Adrenal gland (tissue), 19 donors: ENCODE measurements around the gene MAPT. TPM values are rescaled to one million over a fixed set of nuclear protein-coding genes. Genes with fewer than 3 reads are reported as not detected.

Source experiments
- DNase-seq, 7 donors: peaks; one replicate each; pipeline ENCODE4 v3.0.0-alpha.2; 2019 to 2020
- H3K27ac ChIP-seq, 5 donors: fragments of 200-600 bp; sonication (generic) in 4 of 5; 1 replicate in 3 of 5; 2 replicates in 2 of 5; pipeline versions ENCODE4 v1.5.1 to v1.8.0; 2016 to 2020; ENCODE audit warnings: mild to moderate bottlenecking in 1 of 5
- H3K27me3 ChIP-seq: fragments of 200-600 bp; 2 replicates; pipeline ENCODE4 v1.8.0; 2021
- H3K36me3 ChIP-seq, 2 donors: fragments of 200-600 bp; replicated peaks in 1 of 2; 1 replicate in 1 of 2; 2 replicates in 1 of 2; pipeline versions ENCODE4 v1.5.1 to v1.8.0; 2018 to 2022
- H3K4me1 ChIP-seq, 2 donors: fragments of 200-600 bp; replicated peaks in 1 of 2; 1 replicate in 1 of 2; 2 replicates in 1 of 2; pipeline versions ENCODE4 v1.5.1 to v1.8.0; 2018 to 2021
- H3K4me3 ChIP-seq, 4 donors: fragments of 200-600 bp; sonication (generic) in 3 of 4; one replicate each; pipeline ENCODE4 v1.5.1; 2016 to 2018
- H3K9me3 ChIP-seq, 3 donors: fragments of 200-600 bp; sonication (generic) in 1 of 3; replicated peaks in 1 of 3; 1 replicate in 2 of 3; 2 replicates in 1 of 3; pipeline versions ENCODE4 v1.5.1 to v1.8.0; 2016 to 2021
- POLR2A ChIP-seq, 2 donors: fragments of 450-650 bp; IDR thresholded peaks; one replicate each; pipeline ENCODE4 v1.6.1; 2017; ENCODE audit warnings: antibody characterized with exemption in 2 of 2, mild to moderate bottlenecking in 2 of 2, moderate library complexity in 1 of 2
- WGBS, 4 donors: extraction: QIAGEN DNeasy Blood & Tissue Kit in 2 of 4; methylation state at CpG; one replicate each; pipeline versions ENCODE4 v1.1.5 to v1.1.7; 2013 to 2017; 5-methylcytosine and 5-hydroxymethylcytosine counted together
- intact Hi-C, 2 donors: fragments of 100-400 bp; cut with DNase I; formaldehyde crosslinking; loops; one replicate each; pipeline versions ENCODE4 v1.14.1 to v1.15.0; 2022 to 2023
- long read RNA-seq, 10 donors: library from polyadenylated mRNA in 3 of 10; unstranded in 2 of 10; stranded (forward) in 1 of 10; transcript quantifications; one replicate each; pipeline ENCODE4 v2.0.0 and lab custom pipeline, GENCODE V29; 2021 to 2026
- polyA plus RNA-seq, 3 donors: library from polyadenylated mRNA; stranded (reverse); fragments of 200-250 nt in 2 of 3; fragments of 350-450 nt in 1 of 3; fragmentation: Illumina TruSeq in 1 of 3; extraction: RNeasy Lipid Tissue Mini Kit (QIAGEN cat#74804) in 1 of 3; gene quantifications; one replicate each; pipeline ENCODE4 v1.2.3, GENCODE V29; 2013 to 2014
- total RNA-seq, 9 donors: library from RNA; depleted of rRNA in 4 of 9; stranded (reverse); fragments of >200 nt in 4 of 9; fragments of 120-200 nt in 1 of 9; fragmentation: NEBNext Ultra II Directional in 1 of 9; extraction: Animal tissue kit (Norgen Biotek cat#: 25700) in 1 of 9; gene quantifications; one replicate each; pipeline versions ENCODE4 v1.1.0 to v1.2.4, GENCODE V29; 2013 to 2023
- TF ChIP-seq, protein P1 (sequence below), 6 experiments: fragments of 450-650 bp in 4 of 6; fragments of 200-600 bp in 2 of 6; sonication (generic) in 1 of 6; IDR thresholded peaks; 1 replicate in 5 of 6; 2 replicates in 1 of 6; pipeline versions ENCODE4 v1.5.1 to v1.8.0; 2016 to 2021; ENCODE audit warnings: antibody characterized with exemption in 6 of 6, mild to moderate bottlenecking in 2 of 6, moderate library complexity in 1 of 6
- donor health status: healthy with polysubstance abuse.
- donor health status: Bipolar disorder and iron deficiency.
- donor health status: DM: yes; HTN: yes; CAD: no.
- donor health status: DM: no; HTN: no; CAD: no.
- donor health status: DM: no; HTN: no; CAD: no.
- donor health status: DM: yes; HTN: yes; CAD: no.

The MAPT gene
- total RNA-seq (10 to 100 TPM in 1 of 9 donors, 1 to 10 TPM in 6, under 1 TPM in 2; 0.72 to 17.6 (median 3.0) TPM), polyA plus RNA-seq (1 to 10 TPM; 2.2 to 6.0 (median 5.9) TPM)
- long read RNA-seq, donor 1: 0 reads
- long read RNA-seq, donor 2: 0 reads
- long read RNA-seq, donor 3, full-length matches to known transcripts: 1 of 1 reads
- long read RNA-seq, donor 3, partial matches to known transcripts: 0 of 1 reads
- long read RNA-seq, donor 3, other reads (novel, unspliced or antisense): 0 of 1 reads
- long read RNA-seq, donor 4: 0 reads
- long read RNA-seq, donor 5: 0 reads
- long read RNA-seq, donor 6, full-length matches to known transcripts: 4 of 12 reads
- long read RNA-seq, donor 6, partial matches to known transcripts: 3 of 12 reads
- long read RNA-seq, donor 6, other reads (novel, unspliced or antisense): 5 of 12 reads
- long read RNA-seq, donor 7: 0 reads
- long read RNA-seq, donor 8: 0 reads
- long read RNA-seq, donor 9: 0 reads
- long read RNA-seq, donor 10: 0 reads

DNA sequence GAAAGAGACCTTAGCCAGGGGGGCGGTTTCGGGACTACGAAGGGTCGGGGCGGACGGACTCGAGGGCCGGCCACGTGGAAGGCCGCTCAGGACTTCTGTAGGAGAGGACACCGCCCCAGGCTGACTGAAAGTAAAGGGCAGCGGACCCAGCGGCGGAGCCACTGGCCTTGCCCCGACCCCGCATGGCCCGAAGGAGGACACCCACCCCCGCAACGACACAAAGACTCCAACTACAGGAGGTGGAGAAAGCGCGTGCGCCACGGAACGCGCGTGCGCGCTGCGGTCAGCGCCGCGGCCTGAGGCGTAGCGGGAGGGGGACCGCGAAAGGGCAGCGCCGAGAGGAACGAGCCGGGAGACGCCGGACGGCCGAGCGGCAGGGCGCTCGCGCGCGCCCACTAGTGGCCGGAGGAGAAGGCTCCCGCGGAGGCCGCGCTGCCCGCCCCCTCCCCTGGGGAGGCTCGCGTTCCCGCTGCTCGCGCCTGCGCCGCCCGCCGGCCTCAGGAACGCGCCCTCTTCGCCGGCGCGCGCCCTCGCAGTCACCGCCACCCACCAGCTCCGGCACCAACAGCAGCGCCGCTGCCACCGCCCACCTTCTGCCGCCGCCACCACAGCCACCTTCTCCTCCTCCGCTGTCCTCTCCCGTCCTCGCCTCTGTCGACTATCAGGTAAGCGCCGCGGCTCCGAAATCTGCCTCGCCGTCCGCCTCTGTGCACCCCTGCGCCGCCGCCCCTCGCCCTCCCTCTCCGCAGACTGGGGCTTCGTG lies at the start of gene MAPT:
Gene MAPT (plus strand): TSS at position 533 of the 763 bp plus-strand sequence. CDS start 67,784 bp downstream, outside the sequence.
- Histone ChIP-seq H3K36me3 (no peaks in the 10 kb centered on the region), H3K4me1 (peaks cover 14 to 15% of the 10 kb centered on the region in 2 donors), H3K9me3 (no peaks in the 10 kb centered on the region), H3K27ac (peak within 1 kb of the TSS in 1 of 5 donors; percentile 68), H3K4me3 (peak within 1 kb of the TSS; percentile 10 to 98 (median 75)), H3K27me3 (peaks cover 39% of the 10 kb centered on the region)
- peak; percentile 87 to 94 (median 90) for DNase-seq
- no peak for TF ChIP-seq POLR2A (IDR thresholded peaks at IDR 0.05)
- TF ChIP-seq, protein P1, sequence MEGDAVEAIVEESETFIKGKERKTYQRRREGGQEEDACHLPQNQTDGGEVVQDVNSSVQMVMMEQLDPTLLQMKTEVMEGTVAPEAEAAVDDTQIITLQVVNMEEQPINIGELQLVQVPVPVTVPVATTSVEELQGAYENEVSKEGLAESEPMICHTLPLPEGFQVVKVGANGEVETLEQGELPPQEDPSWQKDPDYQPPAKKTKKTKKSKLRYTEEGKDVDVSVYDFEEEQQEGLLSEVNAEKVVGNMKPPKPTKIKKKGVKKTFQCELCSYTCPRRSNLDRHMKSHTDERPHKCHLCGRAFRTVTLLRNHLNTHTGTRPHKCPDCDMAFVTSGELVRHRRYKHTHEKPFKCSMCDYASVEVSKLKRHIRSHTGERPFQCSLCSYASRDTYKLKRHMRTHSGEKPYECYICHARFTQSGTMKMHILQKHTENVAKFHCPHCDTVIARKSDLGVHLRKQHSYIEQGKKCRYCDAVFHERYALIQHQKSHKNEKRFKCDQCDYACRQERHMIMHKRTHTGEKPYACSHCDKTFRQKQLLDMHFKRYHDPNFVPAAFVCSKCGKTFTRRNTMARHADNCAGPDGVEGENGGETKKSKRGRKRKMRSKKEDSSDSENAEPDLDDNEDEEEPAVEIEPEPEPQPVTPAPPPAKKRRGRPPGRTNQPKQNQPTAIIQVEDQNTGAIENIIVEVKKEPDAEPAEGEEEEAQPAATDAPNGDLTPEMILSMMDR (IDR thresholded peaks at IDR 0.05): peak; percentile 28 to 98 (median 67)
- WGBS, 4 donors: 1 to 6% (median 1%) methylated on average over 30 to 97 of the region's 97 CpGs
- intact Hi-C loops: no loop called here

DNA sequence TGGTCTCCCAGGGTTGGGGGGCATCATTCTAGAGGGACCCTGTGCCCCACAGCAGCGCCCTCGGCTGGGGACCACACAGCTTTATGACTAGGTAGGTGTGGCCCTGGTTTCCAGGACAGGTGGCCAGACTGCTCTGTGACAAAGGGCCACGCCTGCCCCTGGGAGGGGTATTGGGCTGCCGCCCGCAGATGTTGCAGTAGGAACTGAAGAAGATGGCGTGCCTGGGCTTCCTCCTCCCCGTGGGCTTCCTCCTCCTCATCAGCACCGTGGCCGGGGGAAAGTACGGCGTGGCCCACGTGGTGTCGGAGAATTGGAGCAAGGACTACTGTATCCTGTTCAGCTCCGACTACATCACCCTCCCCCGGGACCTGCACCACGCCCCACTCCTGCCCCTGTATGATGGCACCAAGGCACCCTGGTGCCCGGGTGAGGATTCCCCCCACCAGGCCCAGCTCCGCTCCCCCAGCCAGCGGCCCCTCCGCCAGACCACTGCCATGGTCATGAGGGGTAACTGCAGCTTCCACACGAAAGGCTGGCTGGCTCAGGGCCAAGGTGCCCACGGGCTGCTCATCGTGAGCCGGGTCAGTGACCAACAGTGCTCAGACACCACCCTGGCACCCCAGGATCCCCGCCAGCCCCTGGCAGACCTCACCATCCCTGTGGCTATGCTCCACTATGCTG lies 49.5 kb upstream of the MAPT start, which contains the start of gene SPPL2C:
Gene SPPL2C (plus strand): TSS at position 187 of the 681 bp plus-strand sequence. CDS start 26 bp downstream, at position 213.
- 85 to 95% (median 87%) methylated on average over 4 to 25 of the region's 25 CpGs for WGBS, 4 donors
- no peak within 1 kb of the TSS for H3K27ac ChIP-seq
- H3K27me3 ChIP-seq: no peaks in the 10 kb centered on the region
- no peak for DNase-seq
- no peak for TF ChIP-seq POLR2A (IDR thresholded peaks at IDR 0.05)
- TF ChIP-seq, protein P1 (IDR thresholded peaks at IDR 0.05): no peak
- H3K4me3 ChIP-seq: no peak within 1 kb of the TSS
- no peaks in the 10 kb centered on the region for H3K36me3 ChIP-seq
- H3K9me3 ChIP-seq: no peaks in the 10 kb centered on the region
- H3K4me1 ChIP-seq: no peaks in the 10 kb centered on the region
- intact Hi-C loops: no loop called here

GRCh38 chr17:45845376-45846185 lies 48.8 kb upstream of the MAPT start:
- H3K36me3 ChIP-seq: no peaks in the 10 kb centered on the region
- no peak overlapping the region for H3K27ac ChIP-seq
- H3K9me3 ChIP-seq: no peaks in the 10 kb centered on the region
- H3K27me3 ChIP-seq: no peaks in the 10 kb centered on the region
- TF ChIP-seq, protein P1 (IDR thresholded peaks at IDR 0.05): no peak
- TF ChIP-seq POLR2A (IDR thresholded peaks at IDR 0.05): no peak
- no peak overlapping the region for H3K4me3 ChIP-seq
- no peaks in the 10 kb centered on the region for H3K4me1 ChIP-seq
- intact Hi-C loops: no loop called here
- DNase-seq: no peak
- 77 to 89% (median 89%) methylated on average over 17 to 35 of the region's 35 CpGs for WGBS, 4 donors
